GM12873 (cell line): Measurements from ENCODE around the gene HIVEP2.

Experiments
- TF ChIP-seq, protein P1 (sequence below): IDR thresholded peaks from 2 replicates; pipeline ENCODE4 v1.5.1; 2012; ENCODE audit warnings: low read depth, mild to moderate bottlenecking, moderate library complexity, low read length, control low read depth; ENCODE audit not compliant: insufficient read depth; ENCODE audit errors: missing control alignments

The HIVEP2 gene

DNA sequence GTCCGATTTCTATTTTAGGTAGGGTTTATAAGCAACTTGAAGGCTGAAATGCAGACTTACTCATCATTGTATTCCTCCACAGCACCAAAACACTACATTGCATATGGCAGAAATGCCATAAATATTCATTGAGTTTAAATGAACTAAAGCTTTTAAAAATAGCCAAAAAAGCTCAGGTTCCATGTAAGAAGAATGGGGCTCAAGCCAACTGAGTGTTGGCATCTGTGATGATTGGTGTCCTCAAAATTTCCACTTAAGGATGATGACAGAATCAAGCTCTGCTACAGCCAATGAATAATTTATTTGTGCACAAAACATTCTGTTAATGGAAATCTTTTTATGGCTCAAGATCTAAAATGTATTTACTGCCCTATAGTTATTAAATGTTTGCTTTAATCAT lies 115.4 kb downstream of the HIVEP2 start:
- TF ChIP-seq, protein P1, sequence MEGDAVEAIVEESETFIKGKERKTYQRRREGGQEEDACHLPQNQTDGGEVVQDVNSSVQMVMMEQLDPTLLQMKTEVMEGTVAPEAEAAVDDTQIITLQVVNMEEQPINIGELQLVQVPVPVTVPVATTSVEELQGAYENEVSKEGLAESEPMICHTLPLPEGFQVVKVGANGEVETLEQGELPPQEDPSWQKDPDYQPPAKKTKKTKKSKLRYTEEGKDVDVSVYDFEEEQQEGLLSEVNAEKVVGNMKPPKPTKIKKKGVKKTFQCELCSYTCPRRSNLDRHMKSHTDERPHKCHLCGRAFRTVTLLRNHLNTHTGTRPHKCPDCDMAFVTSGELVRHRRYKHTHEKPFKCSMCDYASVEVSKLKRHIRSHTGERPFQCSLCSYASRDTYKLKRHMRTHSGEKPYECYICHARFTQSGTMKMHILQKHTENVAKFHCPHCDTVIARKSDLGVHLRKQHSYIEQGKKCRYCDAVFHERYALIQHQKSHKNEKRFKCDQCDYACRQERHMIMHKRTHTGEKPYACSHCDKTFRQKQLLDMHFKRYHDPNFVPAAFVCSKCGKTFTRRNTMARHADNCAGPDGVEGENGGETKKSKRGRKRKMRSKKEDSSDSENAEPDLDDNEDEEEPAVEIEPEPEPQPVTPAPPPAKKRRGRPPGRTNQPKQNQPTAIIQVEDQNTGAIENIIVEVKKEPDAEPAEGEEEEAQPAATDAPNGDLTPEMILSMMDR, result no peak

DNA sequence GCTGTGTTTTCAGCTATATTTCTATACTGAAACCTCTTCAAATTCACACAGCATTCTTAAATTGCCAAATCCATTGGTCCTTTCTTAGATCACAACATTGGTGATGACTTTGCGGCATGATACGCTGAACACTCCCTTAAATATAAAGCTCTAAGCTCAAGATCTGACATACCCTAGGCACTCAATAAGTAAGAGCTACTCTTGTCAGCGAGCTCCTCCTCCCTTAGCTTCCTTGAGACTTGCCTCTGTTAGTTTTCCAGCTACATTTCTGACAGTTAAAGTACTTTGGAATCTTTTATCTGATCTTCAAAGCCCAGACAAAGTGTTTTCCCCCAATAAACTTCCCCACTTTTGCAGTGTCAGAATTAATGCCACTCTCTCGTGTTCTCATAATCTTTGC lies 117.0 kb downstream of the HIVEP2 start:
- TF ChIP-seq, protein P1, result no peak

DNA sequence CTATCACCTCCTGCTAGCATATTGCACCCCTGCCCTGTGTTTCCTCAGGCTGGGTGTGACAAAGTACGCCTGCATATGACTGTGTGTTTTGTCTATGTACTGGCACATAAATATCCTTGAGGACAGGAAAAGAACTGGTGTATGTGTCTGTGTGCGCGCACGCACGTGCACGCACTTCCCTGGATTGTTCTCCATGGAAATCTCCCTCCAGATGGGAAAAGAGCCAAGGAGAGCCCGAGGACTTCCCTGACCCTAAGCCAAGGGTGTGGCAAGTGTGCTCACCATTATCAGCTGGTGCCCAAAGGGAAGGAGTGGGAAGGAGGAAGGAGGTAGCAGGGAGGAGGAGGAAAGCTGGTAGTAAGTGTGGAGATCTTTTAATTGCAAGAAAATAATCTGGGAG lies 117.6 kb downstream of the HIVEP2 start:
- TF ChIP-seq, protein P1, result no peak

DNA sequence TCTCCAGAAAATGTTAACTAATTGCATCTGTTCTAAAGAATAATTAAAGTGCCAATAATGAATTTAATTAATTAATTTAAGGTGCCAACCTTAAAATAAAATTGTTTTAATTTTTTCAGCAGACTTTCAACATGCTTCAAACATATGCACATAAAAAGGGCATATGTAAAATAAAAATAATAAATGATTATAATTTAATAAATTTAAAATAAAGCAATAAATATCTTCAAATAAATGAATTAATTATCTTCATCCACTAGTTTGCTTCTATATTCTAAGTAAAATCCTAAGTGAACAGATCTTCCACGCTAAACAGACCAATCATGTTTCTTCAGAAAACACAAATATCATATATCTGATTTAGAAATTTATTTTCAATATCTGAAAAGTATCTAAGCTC lies 119.2 kb downstream of the HIVEP2 start:
- TF ChIP-seq, protein P1, result no peak

DNA sequence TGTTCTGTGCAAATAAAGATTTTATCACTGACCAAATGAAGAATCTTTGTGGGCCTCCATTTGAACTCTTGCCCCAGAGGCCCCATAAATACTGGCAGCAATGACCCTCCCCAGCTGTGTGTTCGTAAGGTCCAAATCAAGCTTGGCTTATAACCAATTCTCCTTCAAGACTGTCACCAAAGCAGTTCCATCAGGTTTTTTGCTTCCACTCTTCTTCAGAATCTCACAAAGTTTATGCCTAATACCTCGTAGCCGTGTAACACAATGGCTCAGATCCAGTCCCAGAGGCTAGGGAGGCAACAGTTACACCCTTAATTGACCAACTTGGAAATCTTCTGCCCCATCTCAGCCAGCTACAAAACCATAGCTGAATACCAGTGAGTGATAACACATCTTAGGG lies 120.5 kb downstream of the HIVEP2 start:
- TF ChIP-seq, protein P1, result no peak

DNA sequence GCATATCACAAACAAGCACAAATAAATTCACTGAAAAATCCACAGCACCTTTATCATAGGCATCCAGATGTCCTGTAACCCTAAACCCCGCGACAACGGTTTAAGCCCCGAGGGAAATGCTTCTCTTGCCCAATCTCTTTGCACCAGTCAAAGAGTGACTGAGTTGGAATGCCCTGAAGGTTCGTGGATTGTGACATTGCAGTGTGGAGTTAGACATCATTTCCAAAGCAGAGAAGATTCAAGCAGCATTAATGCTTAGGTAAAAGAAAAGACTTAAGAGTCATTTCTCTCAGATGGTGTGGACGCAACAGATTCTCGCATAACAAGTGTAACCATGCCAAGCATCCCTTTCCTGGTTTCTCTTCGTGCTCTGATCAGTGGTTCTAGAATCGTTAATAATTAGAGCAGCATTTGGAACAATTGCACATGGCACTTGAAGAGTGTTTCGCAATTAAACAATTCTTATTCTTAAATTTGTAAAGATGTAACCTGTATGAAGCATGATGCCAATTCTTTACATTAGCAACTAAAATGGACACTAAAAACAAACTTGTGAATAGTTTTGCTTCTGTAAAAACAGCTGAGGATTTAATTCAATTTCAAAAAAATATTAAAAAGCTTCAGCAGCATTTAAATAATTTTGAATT lies 121.6 kb downstream of the HIVEP2 start:
- TF ChIP-seq, protein P1, result no peak

DNA sequence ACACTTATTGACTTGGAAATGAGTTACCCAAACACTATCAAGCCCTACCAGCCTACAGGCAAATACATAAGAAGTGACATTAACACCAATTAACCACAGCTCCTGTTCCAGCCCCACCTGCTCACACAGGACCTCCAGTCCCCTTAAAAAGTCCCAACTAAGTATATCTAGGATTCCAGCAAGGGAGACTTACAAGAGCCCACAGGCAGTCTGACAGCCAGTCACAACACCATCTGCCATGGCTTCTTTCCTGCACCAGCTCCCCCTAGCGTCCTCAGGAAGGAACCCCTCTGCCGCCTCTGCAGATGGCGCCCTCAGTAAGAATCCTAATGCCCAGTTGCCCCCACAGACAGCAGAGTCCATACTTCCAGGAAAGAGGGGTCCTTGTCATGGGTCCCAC lies 122.1 kb downstream of the HIVEP2 start:
- TF ChIP-seq, protein P1, result peak; percentile 54

DNA sequence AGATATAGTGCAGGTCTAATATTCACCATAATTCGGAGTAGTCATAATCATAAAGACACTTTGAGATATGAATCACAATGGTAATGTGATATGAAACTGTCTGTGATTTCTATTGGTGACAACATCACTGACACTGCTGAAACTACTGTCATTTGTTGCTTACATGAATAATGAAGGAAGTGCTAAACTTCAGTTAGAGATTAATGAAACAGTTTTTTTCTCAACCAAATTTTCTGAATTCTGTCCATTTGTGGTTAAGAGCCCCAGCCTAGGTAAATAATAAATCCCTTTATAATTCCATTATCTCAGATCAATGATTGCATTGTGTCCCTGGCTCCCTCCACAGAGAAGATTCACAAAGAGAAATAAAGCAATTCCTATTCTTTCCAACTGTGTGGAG lies 122.6 kb downstream of the HIVEP2 start:
- TF ChIP-seq, protein P1, result no peak
